ENCODE measurements around the gene ZNF488. TPM values are rescaled to one million over a fixed set of nuclear protein-coding genes. Genes with fewer than 3 reads are reported as not detected.

ZNF488 gene
- total RNA-seq, 4 donors from 2014 or later: 0.11 TPM; not detected in 3

- TF ChIP-seq POLR2A (IDR thresholded peaks at IDR 0.05; ENCODE audit: low read depth) (no peak), EP300 (IDR thresholded peaks at IDR 0.05) (no peak)
- Histone ChIP-seq H3K4me3 (no peak overlapping the region), H3K27me3 (no peaks in the 10 kb centered on the region), H3K27ac (replicated peaks in 1 of 4) (no peak overlapping the region), H3K36me3 (no peaks in the 10 kb centered on the region), H3K4me1 (no peaks in the 10 kb centered on the region), H3K9me3 (no peaks in the 10 kb centered on the region)
- WGBS: 89% methylated on average over 3 of the region's 12 CpGs
- intact Hi-C loops (cut with DNase I): no loop called here
- no peak for DNase-seq (ENCODE audit: extremely low spot score)
Measured at GRCh38 chr10:47357131-47357582, 26.9 kb downstream of the ZNF488 start.

GRCh38 chr10:47356708-47357107 is 27.4 kb downstream of the ZNF488 start:
- no peaks in the 10 kb centered on the region for H3K36me3 ChIP-seq
- H3K9me3 ChIP-seq: no peaks in the 10 kb centered on the region
- H3K27me3 ChIP-seq: no peaks in the 10 kb centered on the region
- no peak for TF ChIP-seq POLR2AphosphoS5 (IDR thresholded peaks at IDR 0.05)
- no peak for TF ChIP-seq POLR2A (IDR thresholded peaks at IDR 0.05; ENCODE audit: low read depth)
- no peak for TF ChIP-seq EP300 (IDR thresholded peaks at IDR 0.05)
- no peak for TF ChIP-seq CTCF (IDR thresholded peaks at IDR 0.05)
- no peak overlapping the region for H3K27ac ChIP-seq (replicated peaks in 1 of 4)
- no peak for DNase-seq (ENCODE audit: extremely low spot score)
- WGBS: 89% methylated on average over 5 of the region's 5 CpGs
- intact Hi-C loops (cut with DNase I): no loop called here
- H3K4me3 ChIP-seq: no peak overlapping the region
- no peaks in the 10 kb centered on the region for H3K4me1 ChIP-seq

- no peak for DNase-seq (ENCODE audit: extremely low spot score)
- Histone ChIP-seq H3K36me3 (no peaks in the 10 kb centered on the region), H3K27me3 (no peaks in the 10 kb centered on the region), H3K27ac (replicated peaks in 1 of 4) (no peak overlapping the region), H3K4me3 (no peak overlapping the region), H3K9me3 (no peaks in the 10 kb centered on the region), H3K4me1 (no peaks in the 10 kb centered on the region)
- TF ChIP-seq EP300 (IDR thresholded peaks at IDR 0.05) (no peak), CTCF (IDR thresholded peaks at IDR 0.05) (no peak), POLR2AphosphoS5 (IDR thresholded peaks at IDR 0.05) (no peak), POLR2A (IDR thresholded peaks at IDR 0.05; ENCODE audit: low read depth) (no peak)
- intact Hi-C loops (cut with DNase I): no loop called here
- WGBS: 83% methylated on average over 1 of the region's 1 CpG
Measured at GRCh38 chr10:47354900-47355299, 29.2 kb downstream of the ZNF488 start.

GRCh38 chr10:47354165-47354564 is 29.9 kb downstream of the ZNF488 start:
- no peak overlapping the region for H3K4me3 ChIP-seq
- TF ChIP-seq POLR2AphosphoS5 (IDR thresholded peaks at IDR 0.05): no peak
- no peak for TF ChIP-seq CTCF (IDR thresholded peaks at IDR 0.05)
- TF ChIP-seq EP300 (IDR thresholded peaks at IDR 0.05): no peak
- TF ChIP-seq POLR2A (IDR thresholded peaks at IDR 0.05; ENCODE audit: low read depth): no peak
- no peak for DNase-seq (ENCODE audit: extremely low spot score)
- no peak overlapping the region for H3K27ac ChIP-seq (replicated peaks in 1 of 4)
- no peaks in the 10 kb centered on the region for H3K9me3 ChIP-seq
- no peaks in the 10 kb centered on the region for H3K36me3 ChIP-seq
- H3K4me1 ChIP-seq: no peaks in the 10 kb centered on the region
- 91% methylated on average over 4 of the region's 4 CpGs for WGBS
- intact Hi-C loops (cut with DNase I): no loop called here
- H3K27me3 ChIP-seq: no peaks in the 10 kb centered on the region

GRCh38 chr10:47353351-47353750 is 30.7 kb downstream of the ZNF488 start:
- TF ChIP-seq POLR2A (IDR thresholded peaks at IDR 0.05; ENCODE audit: low read depth) (no peak), EP300 (IDR thresholded peaks at IDR 0.05) (no peak), POLR2AphosphoS5 (IDR thresholded peaks at IDR 0.05) (no peak), CTCF (IDR thresholded peaks at IDR 0.05) (no peak)
- no peak for DNase-seq (ENCODE audit: extremely low spot score)
- Histone ChIP-seq H3K9me3 (no peaks in the 10 kb centered on the region), H3K27me3 (no peaks in the 10 kb centered on the region), H3K4me1 (no peaks in the 10 kb centered on the region), H3K4me3 (no peak overlapping the region), H3K36me3 (no peaks in the 10 kb centered on the region), H3K27ac (replicated peaks in 1 of 4) (no peak overlapping the region)
- 94% methylated on average over 5 of the region's 6 CpGs for WGBS
- intact Hi-C loops (cut with DNase I): no loop called here

Measured in esophagus muscularis mucosa (tissue), 4 donors.